ENCODE results near the gene GSC2. TPM values are rescaled to one million over a fixed set of nuclear protein-coding genes. Genes with fewer than 3 reads are reported as not detected.

The GSC2 gene
- total and polyA plus RNA-seq, 4 donors: not detected

GRCh38 chr22:19169947-19170318, 19.8 kb upstream of the GSC2 start:
- Histone ChIP-seq H3K36me3 (ENCODE audit: control insufficient read depth in 4 of 4, insufficient read depth in 3 of 4, low read depth in 1 of 4, low read length in 3 of 4) (no peaks in the 10 kb centered on the region), H3K9ac (ENCODE audit: low read depth in 1 of 2, low read length in 2 of 2) (no peak overlapping the region), H3K4me3 (ENCODE audit: low read depth in 1 of 3, low read length in 3 of 3) (no peak overlapping the region), H3K9me3 (ENCODE audit: control insufficient read depth in 4 of 4, low read length in 3 of 4) (no peaks in the 10 kb centered on the region), H3K4me1 (ENCODE audit: control insufficient read depth in 4 of 4, insufficient read depth in 4 of 4, low read length in 3 of 4) (peaks cover 22 to 50% (median 38%) of the 10 kb centered on the region in 4 donors), H3K27ac (ENCODE audit: low read depth in 1 of 2, low read length in 2 of 2) (no peak overlapping the region), H3K27me3 (ENCODE audit: control insufficient read depth in 4 of 4, insufficient read depth in 4 of 4, low read length in 3 of 4) (peaks cover 0 to 9% (median 3%) of the 10 kb centered on the region in 4 donors)
- DNase-seq (ENCODE audit: low spot score): no peak
- 45% methylated on average over 7 of the region's 7 CpGs for WGBS
- no peak for TF ChIP-seq ATF3 (IDR thresholded peaks at IDR 0.05)
- no peak for TF ChIP-seq REST (IDR thresholded peaks at IDR 0.05)

DNA sequence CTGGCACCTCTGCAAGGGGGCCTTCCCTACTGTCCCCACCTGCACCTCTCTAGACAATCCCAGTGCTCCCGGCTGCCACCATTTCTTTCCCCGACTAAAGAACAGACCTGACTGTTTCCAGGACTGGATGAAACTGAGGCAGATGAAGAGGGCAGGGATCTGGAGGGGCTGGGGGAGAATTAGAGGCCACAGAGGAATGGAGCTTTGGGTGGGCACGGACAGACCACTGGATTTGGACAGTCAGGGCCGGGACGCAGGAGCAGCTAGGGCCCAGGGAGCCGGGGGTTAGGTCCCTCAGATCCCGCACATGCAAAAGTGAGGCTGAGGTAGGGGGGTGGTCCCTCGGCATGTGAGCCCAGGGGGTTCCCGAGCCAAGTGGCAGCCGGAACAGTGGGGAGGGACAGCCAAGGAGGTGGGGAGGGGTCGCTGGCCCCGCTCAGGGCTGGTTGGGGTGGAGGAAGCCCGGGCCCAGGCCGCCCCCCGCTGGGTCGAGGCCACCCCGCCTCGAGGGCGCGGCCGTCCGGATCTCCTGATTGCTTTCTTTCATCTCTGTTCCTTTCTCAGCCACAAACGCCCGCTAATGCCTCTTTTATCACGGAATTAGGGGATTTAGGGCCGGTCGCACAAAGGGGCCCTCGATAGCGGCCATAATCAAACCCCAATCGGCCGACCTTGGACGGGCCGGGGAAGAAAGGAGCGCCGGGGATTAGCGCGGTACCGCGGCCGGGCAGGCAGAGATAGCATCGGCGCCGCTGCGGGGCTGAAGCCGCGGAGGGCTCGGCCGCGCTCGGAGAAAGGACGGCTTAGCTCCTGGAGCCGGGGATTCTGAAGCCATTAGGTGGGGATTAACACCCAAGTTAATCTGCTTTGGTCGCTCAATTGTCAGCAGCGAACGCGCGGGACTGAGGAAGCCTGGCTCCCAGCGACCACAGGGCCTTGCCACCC, 19.2 kb upstream of the GSC2 start:
- TF ChIP-seq EGR1 (IDR thresholded peaks at IDR 0.05; ENCODE audit: low read depth in 2 of 2): no peak
- no peak for TF ChIP-seq MAX (IDR thresholded peaks at IDR 0.05)
- TF ChIP-seq ATF3 (IDR thresholded peaks at IDR 0.05): no peak
- no peak for TF ChIP-seq FOXA1 (IDR thresholded peaks at IDR 0.05)
- TF ChIP-seq FOXA2 (IDR thresholded peaks at IDR 0.05): no peak
- TF ChIP-seq, protein P1, sequence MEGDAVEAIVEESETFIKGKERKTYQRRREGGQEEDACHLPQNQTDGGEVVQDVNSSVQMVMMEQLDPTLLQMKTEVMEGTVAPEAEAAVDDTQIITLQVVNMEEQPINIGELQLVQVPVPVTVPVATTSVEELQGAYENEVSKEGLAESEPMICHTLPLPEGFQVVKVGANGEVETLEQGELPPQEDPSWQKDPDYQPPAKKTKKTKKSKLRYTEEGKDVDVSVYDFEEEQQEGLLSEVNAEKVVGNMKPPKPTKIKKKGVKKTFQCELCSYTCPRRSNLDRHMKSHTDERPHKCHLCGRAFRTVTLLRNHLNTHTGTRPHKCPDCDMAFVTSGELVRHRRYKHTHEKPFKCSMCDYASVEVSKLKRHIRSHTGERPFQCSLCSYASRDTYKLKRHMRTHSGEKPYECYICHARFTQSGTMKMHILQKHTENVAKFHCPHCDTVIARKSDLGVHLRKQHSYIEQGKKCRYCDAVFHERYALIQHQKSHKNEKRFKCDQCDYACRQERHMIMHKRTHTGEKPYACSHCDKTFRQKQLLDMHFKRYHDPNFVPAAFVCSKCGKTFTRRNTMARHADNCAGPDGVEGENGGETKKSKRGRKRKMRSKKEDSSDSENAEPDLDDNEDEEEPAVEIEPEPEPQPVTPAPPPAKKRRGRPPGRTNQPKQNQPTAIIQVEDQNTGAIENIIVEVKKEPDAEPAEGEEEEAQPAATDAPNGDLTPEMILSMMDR (IDR thresholded peaks at IDR 0.05; ENCODE audit: low read depth, low read length, missing input control): no peak
- Histone ChIP-seq H3K4me1 (ENCODE audit: control insufficient read depth in 4 of 4, insufficient read depth in 4 of 4, low read length in 3 of 4) (peaks cover 17 to 43% (median 32%) of the 10 kb centered on the region in 4 donors), H3K9me3 (ENCODE audit: control insufficient read depth in 4 of 4, low read length in 3 of 4) (no peaks in the 10 kb centered on the region), H3K27ac (ENCODE audit: low read depth in 1 of 2, low read length in 2 of 2) (no peak overlapping the region), H3K9ac (ENCODE audit: low read depth in 1 of 2, low read length in 2 of 2) (no peak overlapping the region), H3K27me3 (ENCODE audit: control insufficient read depth in 4 of 4, insufficient read depth in 4 of 4, low read length in 3 of 4) (peaks cover 0 to 9% (median 3%) of the 10 kb centered on the region in 4 donors), H3K36me3 (ENCODE audit: control insufficient read depth in 4 of 4, insufficient read depth in 3 of 4, low read depth in 1 of 4, low read length in 3 of 4) (no peaks in the 10 kb centered on the region), H3K4me3 (ENCODE audit: low read depth in 1 of 3, low read length in 3 of 3) (peak overlapping the region in 1 of 3 donors; percentile 24)
- no peak for DNase-seq (ENCODE audit: low spot score)
- WGBS: 7% methylated on average over 58 of the region's 58 CpGs

Measured in liver (tissue), 9 donors.